Endothelial cell of umbilical vein (primary cell): ENCODE measurements around the gene TDRD7. TPM values are rescaled to one million over a fixed set of nuclear protein-coding genes. Genes with fewer than 3 reads are reported as not detected.
A peak's percentile ranks its signal among the peaks of the same experiment; 100 is the strongest.

ENCODE experiments used
- BruUV-seq: library from RNA; stranded (reverse); fragments of 400-500 nt; replicated peaks from 2 replicates; lab custom pipeline; 2021; lab: Mats Ljungman, UMichigan
- CTCF ChIA-PET: fragments of 300-600, 350-600 bp; sonication (Branson Sonifier 250); formaldehyde crosslinking; loops from one replicate; lab custom pipeline; 2021; ENCODE audit warnings: antibody characterized with exemption, inconsistent platforms; lab: Charles Lee
- POLR2A ChIA-PET: fragments of 300-600, 350-600 bp; sonication (Branson Sonifier 250); formaldehyde crosslinking; loops from one replicate; lab custom pipeline; 2021; ENCODE audit warnings: antibody characterized with exemption, inconsistent platforms; lab: Charles Lee
- DNase-seq: peaks from one replicate; pipeline ENCODE4 v3.0.0-alpha.2; 2011; ENCODE audit warnings: low read depth, low spot score
- FAIRE-seq: peaks from 2 replicates; lab custom pipeline; 2011; peaks lifted over from hg19 to GRCh38; lab: Jason Lieb, UNC
- H2AFZ ChIP-seq: 2 replicates; pipeline ENCODE4 v1.6.0; 2012; ENCODE audit warnings: low read depth, low read length, control low read depth, inconsistent platforms
- H3K27ac ChIP-seq: 2 replicates; pipeline ENCODE4 v1.5.1; 2011; ENCODE audit warnings: low read depth, mild to moderate bottlenecking, control low read depth, low read length, moderate library complexity; ENCODE audit not compliant: insufficient read depth
- H3K27me3 ChIP-seq, 2 experiments: 2 replicates each; pipeline versions ENCODE4 v1.6.0 to v1.6.1; 2011; ENCODE audit warnings: low read length in 2 of 2, mixed read lengths in 1 of 2; ENCODE audit not compliant: control insufficient read depth in 2 of 2, insufficient read depth in 2 of 2
- H3K36me3 ChIP-seq, 2 experiments: 2 replicates in 1 of 2; 3 replicates in 1 of 2; pipeline ENCODE4 v1.5.1; 2011; ENCODE audit warnings: low read length in 2 of 2, mild to moderate bottlenecking in 1 of 2, moderate library complexity in 1 of 2; ENCODE audit not compliant: control insufficient read depth in 2 of 2, insufficient read depth in 2 of 2; ENCODE audit errors: extremely low read depth in 1 of 2
- H3K4me1 ChIP-seq: 3 replicates; pipeline ENCODE4 v1.5.1; 2011; ENCODE audit warnings: mild to moderate bottlenecking, low read length; ENCODE audit not compliant: control insufficient read depth, insufficient read depth; ENCODE audit errors: extremely low read depth
- H3K4me2 ChIP-seq: 2 replicates; pipeline ENCODE4 v1.6.1; 2011; ENCODE audit warnings: low read length, control low read depth, mixed read lengths; ENCODE audit not compliant: insufficient read depth
- H3K4me3 ChIP-seq, 3 experiments: fragments of 200-600 bp in 1 of 3; sonication (generic), shearing (Covaris generic) in 1 of 3; replicated peaks in 1 of 3; 2 replicates each; pipeline ENCODE4 v1.5.1; 2011 to 2016; ENCODE audit warnings: control low read depth in 3 of 3, low read length in 3 of 3, mild to moderate bottlenecking in 2 of 3, inconsistent platforms in 1 of 3, low read depth in 1 of 3, moderate library complexity in 1 of 3; ENCODE audit not compliant: insufficient read depth in 1 of 3
- H3K79me2 ChIP-seq: 2 replicates; pipeline ENCODE4 v1.6.0; 2012; ENCODE audit warnings: low read length, inconsistent platforms; ENCODE audit not compliant: control insufficient read depth, insufficient read depth
- H3K9ac ChIP-seq: replicated peaks from 2 replicates; pipeline ENCODE3; 2011; ENCODE audit warnings: low read length, control low read depth; ENCODE audit not compliant: insufficient read depth; ENCODE audit errors: extremely low read depth
- H3K9me1 ChIP-seq: replicated peaks from 3 replicates; pipeline ENCODE4 v1.6.0; 2011; ENCODE audit warnings: mild to moderate bottlenecking, low read length; ENCODE audit not compliant: control insufficient read depth, insufficient read depth; ENCODE audit errors: extremely low read depth
- H3K9me3 ChIP-seq: replicated peaks from 2 replicates; pipeline ENCODE4 v1.5.1; 2012; ENCODE audit warnings: low read length, inconsistent platforms; ENCODE audit not compliant: control insufficient read depth, insufficient read depth
- H4K20me1 ChIP-seq: replicated peaks from 2 replicates; pipeline ENCODE3; 2011; ENCODE audit warnings: mild to moderate bottlenecking, low read length; ENCODE audit not compliant: control insufficient read depth, insufficient read depth; ENCODE audit errors: extremely low read depth
- CTCF ChIP-seq, 2 donors: IDR thresholded peaks; 1 replicate in 1 of 2; 2 replicates in 1 of 2; pipeline ENCODE4 v1.5.1; 2011; ENCODE audit warnings: low read length in 2 of 2, mild to moderate bottlenecking in 2 of 2, moderate library complexity in 2 of 2, control low read depth in 1 of 2, inconsistent platforms in 1 of 2, low read depth in 1 of 2; ENCODE audit not compliant: insufficient read depth in 1 of 2; ENCODE audit errors: extremely low read depth in 1 of 2
- FOS ChIP-seq: IDR thresholded peaks from 2 replicates; pipeline ENCODE4 v1.6.1; 2011; ENCODE audit warnings: mild to moderate bottlenecking, low read length, moderate library complexity, borderline replicate concordance; ENCODE audit not compliant: insufficient read depth
- GATA2 ChIP-seq: IDR thresholded peaks from 2 replicates; pipeline ENCODE4 v1.7.0; 2011; ENCODE audit warnings: low read depth, mild to moderate bottlenecking, moderate library complexity, mixed read lengths, low read length; ENCODE audit not compliant: insufficient read length, insufficient read depth
- MAX ChIP-seq: IDR thresholded peaks from 2 replicates; pipeline ENCODE4 v1.6.1; 2011; ENCODE audit not compliant: insufficient read depth, insufficient read length
- MYC ChIP-seq: IDR thresholded peaks from one replicate; pipeline ENCODE4 v1.6.1; 2011; ENCODE audit warnings: mild to moderate bottlenecking, low read depth, low read length
- POLR2A ChIP-seq: IDR thresholded peaks from 2 replicates; pipeline ENCODE4 v1.6.1; 2012; ENCODE audit warnings: low read depth, mild to moderate bottlenecking, control low read depth, low read length
- POLR2AphosphoS5 ChIP-seq: IDR thresholded peaks from 2 replicates; pipeline ENCODE4 v1.6.1; 2012; ENCODE audit warnings: low read depth, mild to moderate bottlenecking, control low read depth, low read length, moderate library complexity; ENCODE audit not compliant: insufficient read depth
- dilution Hi-C: fragments of 300-500 bp; cut with MboI; formaldehyde crosslinking; loops from one replicate; pipeline ENCODE4 v1.15.0; 2019; ENCODE audit warnings: low sequenced_read_pairs; ENCODE audit not compliant: extremely low pct_ligation_motif_present
- intact Hi-C: fragments of 100-400 bp; cut with micrococcal nuclease; formaldehyde crosslinking; loops from one replicate; pipeline ENCODE4 v1.10.0; 2022
- polyA plus RNA-seq, 4 experiments: library from polyadenylated mRNA; depleted of rRNA in 3 of 4; stranded (reverse) in 3 of 4; unstranded in 1 of 4; fragments of >200 nt; gene quantifications; 2 replicates each; pipeline versions ENCODE4 v1.2.1 to v1.2.3, GENCODE V29; 2011 to 2012; ENCODE audit warnings: missing spikeins in 1 of 4
- total RNA-seq: library from RNA; stranded (reverse); gene quantifications from 2 replicates; pipeline ENCODE4 v1.2.3, GENCODE V29; 2021

The TDRD7 gene
- total and polyA plus RNA-seq, 2 donors (not counting 3 experiments of a cell fraction or from before 2014, with no cell fraction given), result 4.9 to 11.5 TPM

- FAIRE-seq, result peak; percentile 88
Measured at GRCh38 chr9:97398999-97399758, 12.7 kb upstream of the TDRD7 start.

More at GRCh38 chr9:97398999-97399758, 12.7 kb upstream of the TDRD7 start:
- Histone ChIP-seq H3K36me3 (no peaks in the 10 kb centered on the region), H3K9ac (no peak overlapping the region), H3K27ac (no peak overlapping the region), H2AFZ (no peak overlapping the region), H3K4me2 (no peak overlapping the region), H3K4me1 (no peaks in the 10 kb centered on the region), H3K9me1 (no peaks in the 10 kb centered on the region), H3K79me2 (no peaks in the 10 kb centered on the region), H4K20me1 (no peaks in the 10 kb centered on the region), H3K4me3 (no peak overlapping the region), H3K9me3 (no peaks in the 10 kb centered on the region), H3K27me3 (peaks cover 0 to 5% of the 10 kb centered on the region in 2 experiments)
- dilution Hi-C loops, result no loop called here
- CTCF ChIA-PET, result interaction anchor here (1.8 to 8.1 kb wide), 3 partner anchors 13 to 543 kb away, joined by 5 to 89 read pairs (median 38); partner anchors contain the start of gene ZNF782
- BruUV-seq, result no TSS peak
- intact Hi-C loops, result loop anchor here (1.0 kb wide), 2 partner anchors 12 to 542 kb away; no protein-coding TSS in a partner anchor
- peak; percentile 76 for DNase-seq
- TF ChIP-seq POLR2AphosphoS5 (no peak), MYC (no peak), MAX (no peak), CTCF (IDR thresholded peaks at IDR 0.05; ENCODE audit: extremely low read depth in 1 of 2, insufficient read depth in 1 of 2, low read depth in 1 of 2, low read length in 2 of 2) (peak; percentile 97 to 99), FOS (no peak), GATA2 (no peak), POLR2A (no peak)
- POLR2A ChIA-PET, result no interaction called here
